WTC11 (cell line): Measurements from ENCODE around the gene LTBR. TPM values are rescaled to one million over a fixed set of nuclear protein-coding genes. Genes with fewer than 3 reads are reported as not detected.
A peak's percentile ranks its signal among the peaks of the same experiment; 100 is the strongest.

Experiments
- ATAC-seq: fragments of 200-7000 bp; cut with Tn5 transposase; 2 replicates; pipeline ENCODE4 v1.10.0; 2021; ENCODE audit warnings: mild to moderate bottlenecking, moderate library complexity
- CTCF ChIA-PET: fragments of 300-600 bp; sonication (Branson Sonifier 250); formaldehyde crosslinking; loops from one replicate; lab custom pipeline; 2021; ENCODE audit warnings: antibody characterized with exemption; lab: Charles Lee
- POLR2A ChIA-PET: fragments of 350-600 bp; sonication (Branson Sonifier 250); formaldehyde crosslinking; loops from one replicate; lab custom pipeline; 2021; ENCODE audit warnings: antibody characterized with exemption; lab: Charles Lee
- DNase-seq: peaks from one replicate; pipeline ENCODE4 v3.0.0; 2021; ENCODE audit warnings: low spot score
- H3K27ac Mint-ChIP-seq: 2 replicates; pipeline ENCODE4 v1.8.0; 2021; ENCODE audit warnings: mixed read lengths
- H3K27me3 Mint-ChIP-seq: 2 replicates; pipeline ENCODE4 v1.8.0; 2021; ENCODE audit warnings: low read depth, mild to moderate bottlenecking, moderate library complexity, mixed read lengths
- H3K36me3 Mint-ChIP-seq: 2 replicates; pipeline ENCODE4 v1.8.0; 2021; ENCODE audit warnings: mixed read lengths
- H3K4me1 Mint-ChIP-seq: 2 replicates; pipeline ENCODE4 v1.8.0; 2022; ENCODE audit warnings: mixed read lengths
- H3K4me3 Mint-ChIP-seq: 2 replicates; pipeline ENCODE4 v1.8.0; 2021; ENCODE audit warnings: mild to moderate bottlenecking, moderate library complexity, mixed read lengths
- H3K9me3 Mint-ChIP-seq: 2 replicates; pipeline ENCODE4 v1.8.0; 2021; ENCODE audit warnings: mixed read lengths
- AR ChIP-seq: fragments of 250-450 bp; sonication (Bioruptor Pico); IDR thresholded peaks from 2 replicates; pipeline ENCODE4 v1.9.0; 2021; ENCODE audit warnings: mild to moderate bottlenecking
- ATF6 ChIP-seq: sonication (generic); formaldehyde crosslinking; IDR thresholded peaks from 2 replicates; pipeline ENCODE4 v1.8.1; 2023; ENCODE audit warnings: mild to moderate bottlenecking, missing genetic modification reagents
- CDX4 ChIP-seq: fragments of 250-450 bp; sonication (Bioruptor Pico); IDR thresholded peaks from 2 replicates; pipeline ENCODE4 v1.9.0; 2021; ENCODE audit warnings: moderate library complexity, mild to moderate bottlenecking, inconsistent platforms, borderline replicate concordance
- CREM ChIP-seq: sonication (generic); formaldehyde crosslinking; IDR thresholded peaks from 2 replicates; pipeline ENCODE4 v1.8.1; 2022; ENCODE audit warnings: mild to moderate bottlenecking, missing genetic modification reagents, moderate library complexity
- FOXP4 ChIP-seq: sonication (generic); formaldehyde crosslinking; IDR thresholded peaks from 2 replicates; pipeline ENCODE4 v1.8.0; 2022; ENCODE audit warnings: mild to moderate bottlenecking, missing genetic modification reagents
- HMGXB4 ChIP-seq: sonication (generic); formaldehyde crosslinking; IDR thresholded peaks from 2 replicates; pipeline ENCODE4 v1.8.1; 2023; ENCODE audit warnings: mild to moderate bottlenecking, moderate library complexity, missing genetic modification reagents
- IRF1 ChIP-seq: sonication (generic); formaldehyde crosslinking; IDR thresholded peaks from 2 replicates; pipeline ENCODE4 v1.8.0; 2023; ENCODE audit warnings: missing genetic modification reagents
- JAZF1 ChIP-seq: fragments of 250-450 bp; sonication (Bioruptor Pico); IDR thresholded peaks from 2 replicates; pipeline ENCODE4 v1.9.0; 2021; ENCODE audit warnings: moderate library complexity, mild to moderate bottlenecking, inconsistent platforms
- NFE2L1 ChIP-seq: sonication (generic); formaldehyde crosslinking; IDR thresholded peaks from 2 replicates; pipeline ENCODE4 v1.8.1; 2023; ENCODE audit warnings: missing genetic modification reagents
- NFYB ChIP-seq: sonication (generic); formaldehyde crosslinking; conservative IDR thresholded peaks from 2 replicates; pipeline ENCODE4 v1.8.0; 2022; ENCODE audit warnings: low read depth, missing genetic modification reagents
- NR1H2 ChIP-seq: sonication (generic); formaldehyde crosslinking; IDR thresholded peaks from 2 replicates; pipeline ENCODE4 v1.9.0; 2021; ENCODE audit warnings: mild to moderate bottlenecking, moderate library complexity, missing genetic modification reagents
- RELA ChIP-seq: sonication (generic); formaldehyde crosslinking; IDR thresholded peaks from 2 replicates; pipeline ENCODE4 v1.8.1; 2022; ENCODE audit warnings: missing genetic modification reagents, mild to moderate bottlenecking, borderline replicate concordance
- RORB ChIP-seq: fragments of 250-450 bp; sonication (Bioruptor Pico); IDR thresholded peaks from 2 replicates; pipeline ENCODE4 v1.9.0; 2021; ENCODE audit warnings: mild to moderate bottlenecking
- ZBTB21 ChIP-seq: sonication (generic); formaldehyde crosslinking; IDR thresholded peaks from 2 replicates; pipeline ENCODE4 v1.8.1; 2023; ENCODE audit warnings: mild to moderate bottlenecking, missing genetic modification reagents, borderline replicate concordance
- ZNF121 ChIP-seq: sonication (generic); formaldehyde crosslinking; IDR thresholded peaks from 2 replicates; pipeline ENCODE4 v1.8.0; 2023; ENCODE audit warnings: missing genetic modification reagents
- ZNF138 ChIP-seq: sonication (generic); formaldehyde crosslinking; conservative IDR thresholded peaks from 2 replicates; pipeline ENCODE4 v1.8.1; 2022; ENCODE audit warnings: mild to moderate bottlenecking, moderate library complexity, missing genetic modification reagents
- ZNF219 ChIP-seq: sonication (generic); formaldehyde crosslinking; IDR thresholded peaks from 2 replicates; pipeline ENCODE4 v1.8.0; 2023; ENCODE audit warnings: missing genetic modification reagents, mild to moderate bottlenecking, borderline replicate concordance
- ZNF232 ChIP-seq: sonication (generic); formaldehyde crosslinking; IDR thresholded peaks from 2 replicates; pipeline ENCODE4 v1.8.0; 2022; ENCODE audit warnings: mild to moderate bottlenecking, missing genetic modification reagents
- ZSCAN18 ChIP-seq: fragments of 250-450 bp; sonication (Bioruptor Pico); IDR thresholded peaks from 2 replicates; pipeline ENCODE4 v2.1.2; 2022; ENCODE audit warnings: mild to moderate bottlenecking, moderate library complexity
- total RNA-seq: library from RNA; stranded (reverse); gene quantifications from 3 replicates; pipeline ENCODE4 v1.2.3, GENCODE V29; 2021

LTBR gene
- total RNA-seq, 1 experiment from 2014 or later, result 4.0 TPM

- ChIA-PET POLR2A (interaction anchor here (1.0 to 1.3 kb wide), 2 partner anchors 31 to 194 kb away, joined by 3 to 4 read pairs; partner anchors contain the start of gene GAPDH), CTCF (interaction anchor here (1.1 to 3.4 kb wide), 5 partner anchors 14 to 125 kb away, joined by 4 to 17 read pairs (median 14); no protein-coding TSS in a partner anchor)
- no peaks in the 10 kb centered on the region for H3K9me3 Mint-ChIP-seq
- H3K36me3 Mint-ChIP-seq, result no peaks in the 10 kb centered on the region
- H3K27ac Mint-ChIP-seq, result no peak overlapping the region
- ATAC-seq, result no peak
- no peak overlapping the region for H3K4me3 Mint-ChIP-seq
- TF ChIP-seq ZNF219 (CRISPR knock-in tag) (no peak), CDX4 (no peak), ZNF232 (CRISPR knock-in tag) (no peak), FOXP4 (no peak), ZSCAN18 (no peak), ATF6 (CRISPR knock-in tag) (no peak), ZBTB21 (CRISPR knock-in tag) (no peak), IRF1 (CRISPR knock-in tag) (no peak), ZNF138 (CRISPR knock-in tag) (no peak), RELA (CRISPR knock-in tag) (no peak), JAZF1 (CRISPR knock-in tag) (no peak), CREM (CRISPR knock-in tag) (no peak), AR (CRISPR knock-in tag) (no peak)
- no peak for DNase-seq
- H3K27me3 Mint-ChIP-seq, result no peaks in the 10 kb centered on the region
- peaks cover 35% of the 10 kb centered on the region for H3K4me1 Mint-ChIP-seq
Measured at GRCh38 chr12:6340032-6340638, 43.8 kb upstream of the LTBR start.

- H3K4me1 Mint-ChIP-seq, result peaks cover 28% of the 10 kb centered on the region
- H3K36me3 Mint-ChIP-seq, result no peaks in the 10 kb centered on the region
- H3K4me3 Mint-ChIP-seq, result no peak overlapping the region
- H3K9me3 Mint-ChIP-seq, result no peaks in the 10 kb centered on the region
- TF ChIP-seq RORB (CRISPR knock-in tag), result no peak
- no peak for TF ChIP-seq HMGXB4 (CRISPR knock-in tag)
- 0 out of 2 replicates have a peak, but pooled peaks have one; percentile 44 for TF ChIP-seq NFE2L1 (CRISPR knock-in tag)
- no peak for TF ChIP-seq NR1H2
- TF ChIP-seq ZNF121, result peak; percentile 77
- no peak for TF ChIP-seq NFYB (CRISPR knock-in tag)
- H3K27ac Mint-ChIP-seq, result peak overlapping the region; percentile 55
- ChIA-PET CTCF (interaction anchor here (1.3 to 3.4 kb wide), 5 partner anchors 15 to 125 kb away, joined by 4 to 17 read pairs (median 12); no protein-coding TSS in a partner anchor), POLR2A (interaction anchor here (1.0 to 1.5 kb wide), 3 partner anchors 15 to 193 kb away, joined by 3 to 8 read pairs (median 4); partner anchors contain the start of gene GAPDH)
- no peaks in the 10 kb centered on the region for H3K27me3 Mint-ChIP-seq
- ATAC-seq (no peak), DNase-seq (no peak)
Measured at GRCh38 chr12:6340745-6341416, 43.1 kb upstream of the LTBR start.
